Activated CD8-positive, alpha-beta memory T cell treated with anti-CD3 and anti-CD28 coated beads, Interleukin-2, amount 10 ng/mL, durations not matched to agents 7 days and 5 days (primary cell): Measurements from ENCODE around the gene TUBGCP6. TPM values are rescaled to one million over a fixed set of nuclear protein-coding genes. Genes with fewer than 3 reads are reported as not detected.
A peak's percentile ranks its signal among the peaks of the same experiment; 100 is the strongest.
"Not testable (repeated sequence)": the region's sequence is repeated elsewhere in the genome, so short reads cannot be mapped to it uniquely, and the experiment has no call there.

Experiments
- ATAC-seq: fragments of 150-1000 bp; cut with Tn5 transposase; one replicate; pipeline ENCODE4 v1.10.0; 2021; ENCODE audit warnings: moderate library complexity
- CTCF ChIA-PET: fragments of 350-600 bp; sonication (Branson Sonifier 250); formaldehyde crosslinking; loops from one replicate; lab custom pipeline; 2021; ENCODE audit warnings: antibody characterized with exemption; lab: Charles Lee
- DNase-seq: peaks from one replicate; pipeline ENCODE4 v3.0.0-alpha.2; 2020
- H3K27ac Mint-ChIP-seq: one replicate; pipeline ENCODE4 v1.8.0; 2021; ENCODE audit warnings: mild to moderate bottlenecking, mixed read lengths
- H3K27me3 Mint-ChIP-seq: one replicate; pipeline ENCODE4 v1.8.0; 2021; ENCODE audit warnings: mixed read lengths
- H3K36me3 Mint-ChIP-seq: one replicate; pipeline ENCODE4 v1.8.0; 2021; ENCODE audit warnings: mild to moderate bottlenecking, mixed read lengths
- H3K4me1 Mint-ChIP-seq: one replicate; pipeline ENCODE4 v1.8.0; 2021; ENCODE audit warnings: mixed read lengths
- H3K4me3 Mint-ChIP-seq: one replicate; pipeline ENCODE4 v1.8.0; 2021; ENCODE audit warnings: mild to moderate bottlenecking, moderate library complexity, mixed read lengths
- H3K9me3 Mint-ChIP-seq: one replicate; pipeline ENCODE4 v1.8.0; 2022; ENCODE audit warnings: low read depth, mixed read lengths
- total RNA-seq, 2 experiments: library from RNA; stranded (reverse); gene quantifications; one replicate each; pipeline ENCODE4 v1.2.3, GENCODE V29; 2021

The TUBGCP6 gene
- total RNA-seq, 2 experiments from 2014 or later, result 60.9 to 72.0 TPM

DNA sequence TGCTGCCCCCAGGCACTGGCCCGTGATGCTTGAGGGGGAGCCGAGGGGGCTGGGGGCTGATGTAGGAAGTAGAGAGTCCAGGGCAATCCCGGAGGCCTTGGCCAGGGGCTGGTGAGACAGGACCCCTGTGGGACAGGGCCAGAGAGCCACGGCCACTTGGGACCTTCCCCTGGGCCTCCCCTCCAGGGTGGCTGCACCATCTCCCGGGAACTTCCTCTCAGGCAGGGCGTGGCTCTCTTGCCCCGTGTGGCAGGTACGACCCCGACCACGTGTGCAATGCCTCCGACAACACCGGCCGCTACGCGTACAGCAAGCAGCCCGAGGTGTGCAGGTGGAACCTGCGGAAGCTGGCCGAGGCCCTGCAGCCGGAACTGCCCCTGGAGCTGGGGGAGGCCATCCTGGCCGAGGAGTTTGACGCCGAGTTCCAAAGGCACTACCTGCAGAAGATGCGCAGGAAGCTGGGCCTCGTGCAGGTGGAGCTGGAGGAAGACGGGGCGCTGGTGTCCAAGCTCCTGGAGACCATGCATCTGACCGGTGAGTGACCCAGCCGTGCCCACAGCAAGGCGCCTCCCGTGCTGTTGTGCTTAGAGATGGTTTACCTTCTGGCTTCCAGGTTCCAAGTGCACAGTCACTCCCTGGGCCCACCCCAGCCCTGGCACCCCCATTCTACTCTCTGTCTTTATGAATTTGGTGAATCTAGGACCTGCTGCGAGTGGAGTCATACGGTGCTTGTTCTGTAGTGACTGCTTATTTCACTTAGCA lies 34.3 kb downstream of the TUBGCP6 start:
- H3K27me3 Mint-ChIP-seq, result no peaks in the 10 kb centered on the region
- no peak overlapping the region for H3K4me3 Mint-ChIP-seq
- ATAC-seq (no peak), DNase-seq (no peak)
- no peaks in the 10 kb centered on the region for H3K9me3 Mint-ChIP-seq
- CTCF ChIA-PET, result interaction anchor here (0.7 to 5.0 kb wide), 6 partner anchors 9 to 61 kb away, joined by 3 to 41 read pairs (median 4); partner anchors contain the start of gene SELENOO
- no peak overlapping the region for H3K27ac Mint-ChIP-seq
- H3K4me1 Mint-ChIP-seq, result peaks cover 10% of the 10 kb centered on the region
- peaks cover 22% of the 10 kb centered on the region for H3K36me3 Mint-ChIP-seq

DNA sequence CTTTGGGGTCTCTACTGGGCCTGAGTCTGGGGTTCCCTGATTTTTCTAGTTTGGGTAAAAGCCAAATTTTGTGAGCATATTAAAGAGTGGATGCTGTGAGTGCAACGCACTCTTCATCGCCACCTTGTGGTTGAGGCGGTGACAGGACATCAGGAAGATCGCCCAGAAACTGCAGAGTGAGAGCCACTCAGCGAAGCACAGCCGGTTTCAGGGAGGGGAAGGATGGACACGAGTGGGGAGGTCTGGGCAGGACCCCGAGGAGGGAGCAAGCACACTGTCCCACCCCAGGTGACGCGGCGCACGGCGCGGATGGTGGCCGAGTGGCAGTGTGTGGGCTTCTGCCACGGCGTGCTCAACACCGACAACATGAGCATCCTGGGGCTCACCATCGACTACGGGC lies 34.9 kb downstream of the TUBGCP6 start:
- H3K4me3 Mint-ChIP-seq, result no peak overlapping the region
- CTCF ChIA-PET, result interaction anchor here (1.3 to 5.6 kb wide), 3 partner anchors 9 to 60 kb away, joined by 3 to 45 read pairs (median 41); partner anchors contain the start of gene SELENOO
- no peaks in the 10 kb centered on the region for H3K9me3 Mint-ChIP-seq
- no peaks in the 10 kb centered on the region for H3K27me3 Mint-ChIP-seq
- H3K36me3 Mint-ChIP-seq, result peaks cover 22% of the 10 kb centered on the region
- peaks cover 13% of the 10 kb centered on the region for H3K4me1 Mint-ChIP-seq
- DNase-seq (peak; percentile 81), ATAC-seq (peak; percentile 77)
- peak overlapping the region; percentile 71 for H3K27ac Mint-ChIP-seq

DNA sequence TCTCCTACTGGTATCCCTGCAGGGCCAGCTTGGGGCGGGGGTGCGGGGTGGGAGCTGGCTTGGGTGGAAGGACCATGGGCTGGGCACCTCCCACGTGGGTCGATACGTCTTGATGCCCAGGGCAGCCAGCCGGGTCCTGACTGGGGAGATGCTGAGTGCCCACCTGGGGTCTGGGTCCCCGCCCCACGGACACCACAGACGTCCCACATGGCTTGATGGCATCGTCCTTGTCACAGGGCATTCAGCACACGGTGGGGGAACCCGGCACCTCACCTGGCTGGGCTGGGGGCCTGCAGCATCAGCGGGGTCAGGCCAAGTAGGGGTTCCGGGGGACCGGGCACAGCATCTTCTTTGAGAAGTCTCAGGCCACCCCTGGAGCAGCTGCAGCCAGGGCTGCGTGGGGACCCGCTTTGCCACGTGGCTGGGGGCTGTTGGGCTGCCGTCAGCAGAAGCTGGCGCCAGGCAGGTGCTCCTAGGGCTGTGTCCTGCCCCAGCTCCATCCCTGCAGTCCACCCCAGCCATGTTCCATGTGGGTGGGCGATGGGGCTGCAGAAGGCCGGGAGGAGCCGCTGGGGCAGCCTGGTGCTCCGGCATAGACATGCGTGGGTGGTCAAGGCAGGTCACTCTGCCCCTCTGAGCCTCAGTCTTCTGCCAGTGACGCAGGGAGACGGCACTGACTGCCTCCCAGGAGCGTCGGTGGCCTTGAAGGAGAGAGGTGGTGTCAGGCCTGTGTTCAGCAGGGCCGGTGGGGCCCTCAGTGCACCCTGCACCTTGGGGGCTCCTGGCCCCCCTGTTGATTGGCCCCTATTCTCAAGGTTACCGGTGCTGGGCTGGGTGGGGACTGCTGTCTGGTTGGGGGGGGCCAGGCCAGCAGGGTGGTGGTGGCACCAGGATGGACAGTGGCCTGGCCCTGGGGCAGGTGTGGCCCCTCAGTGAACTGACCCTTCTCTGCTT lies 35.6 kb downstream of the TUBGCP6 start:
- CTCF ChIA-PET, result interaction anchor here (0.9 to 5.6 kb wide), 6 partner anchors 18 to 60 kb away, joined by 3 to 45 read pairs (median 3); no protein-coding TSS in a partner anchor
- Mint-ChIP-seq H3K27ac (peak overlapping the region; percentile 71), H3K27me3 (no peaks in the 10 kb centered on the region), H3K4me1 (peaks cover 18% of the 10 kb centered on the region), H3K36me3 (peaks cover 21% of the 10 kb centered on the region), H3K9me3 (no peaks in the 10 kb centered on the region), H3K4me3 (no peak overlapping the region)
- peak; percentile 40 for ATAC-seq
- DNase-seq, result no peak

DNA sequence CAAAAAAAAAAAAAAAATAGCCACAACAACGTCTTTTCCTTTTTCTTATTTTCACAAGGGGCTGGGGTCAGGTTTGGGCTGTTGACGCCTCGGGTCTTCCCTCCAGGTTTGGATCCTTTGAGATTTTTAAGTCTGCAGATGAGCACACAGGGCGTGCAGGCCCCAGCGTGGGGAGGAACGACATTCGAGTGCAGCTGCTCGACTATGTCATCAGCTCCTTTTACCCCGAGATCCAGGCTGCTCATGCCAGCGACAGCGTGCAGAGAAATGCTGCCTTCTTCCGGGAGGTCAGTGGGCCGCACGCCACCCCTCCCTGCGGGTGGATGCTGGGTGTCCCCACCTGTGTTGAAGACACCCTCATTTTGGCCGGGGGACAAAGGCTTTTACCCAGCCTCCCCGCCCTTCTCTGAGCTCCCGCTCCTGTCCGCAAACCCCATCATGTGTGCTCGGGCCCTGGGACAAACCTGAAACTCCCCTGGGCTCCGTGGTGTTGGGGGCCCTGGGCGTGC lies 36.3 kb downstream of the TUBGCP6 start:
- no peak overlapping the region for H3K27ac Mint-ChIP-seq
- ATAC-seq (no peak), DNase-seq (no peak)
- H3K4me3 Mint-ChIP-seq, result no peak overlapping the region
- peaks cover 23% of the 10 kb centered on the region for H3K36me3 Mint-ChIP-seq
- H3K9me3 Mint-ChIP-seq, result no peaks in the 10 kb centered on the region
- H3K27me3 Mint-ChIP-seq, result no peaks in the 10 kb centered on the region
- peaks cover 19% of the 10 kb centered on the region for H3K4me1 Mint-ChIP-seq
- CTCF ChIA-PET, result interaction anchor here (0.9 to 5.6 kb wide), 6 partner anchors 17 to 59 kb away, joined by 3 to 45 read pairs (median 3); no protein-coding TSS in a partner anchor

DNA sequence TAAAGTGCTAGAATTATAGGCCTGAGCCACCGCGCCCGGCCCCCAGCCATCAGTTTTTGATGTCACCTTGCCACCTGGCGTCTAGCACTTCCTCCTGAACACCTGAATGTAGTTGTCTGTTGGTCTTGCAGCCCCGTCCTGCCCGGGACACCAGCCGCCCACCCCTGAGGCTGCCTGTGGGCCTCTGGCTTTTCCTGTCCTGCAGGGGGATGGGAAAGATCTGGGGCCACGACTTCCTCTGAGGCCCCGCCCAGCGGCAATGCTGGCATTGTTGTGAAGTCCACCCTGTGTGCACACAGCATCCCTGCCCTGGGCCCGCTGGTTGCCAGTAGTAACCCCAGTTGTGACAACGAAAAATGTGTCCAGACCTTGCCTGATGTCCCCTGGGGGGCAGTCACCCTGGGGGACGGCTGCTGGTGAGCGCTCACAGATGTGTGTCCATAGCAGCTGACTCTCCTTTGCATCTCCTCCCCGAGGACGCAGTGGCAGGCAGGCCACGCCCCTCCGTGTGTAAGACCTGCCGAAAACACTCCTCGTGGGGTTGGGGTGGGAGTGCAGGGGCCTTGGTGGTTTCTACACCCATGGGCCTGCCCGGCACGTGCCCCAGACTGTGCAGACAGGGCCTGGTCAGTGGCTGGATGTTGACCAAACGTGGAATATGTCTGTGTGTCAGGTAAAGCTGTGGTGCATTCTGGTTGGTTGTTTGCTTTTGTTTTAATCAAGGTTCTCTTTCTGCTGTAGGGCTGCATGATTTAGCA lies 37.3 kb downstream of the TUBGCP6 start:
- ATAC-seq (no peak), DNase-seq (no peak)
- no peaks in the 10 kb centered on the region for H3K9me3 Mint-ChIP-seq
- peak overlapping the region; percentile 15 for H3K27ac Mint-ChIP-seq
- peaks cover 25% of the 10 kb centered on the region for H3K4me1 Mint-ChIP-seq
- no peak overlapping the region for H3K4me3 Mint-ChIP-seq
- CTCF ChIA-PET, result interaction anchor here (1.2 to 5.6 kb wide), 4 partner anchors 17 to 58 kb away, joined by 3 to 45 read pairs (median 7); no protein-coding TSS in a partner anchor
- no peaks in the 10 kb centered on the region for H3K27me3 Mint-ChIP-seq
- peaks cover 22% of the 10 kb centered on the region for H3K36me3 Mint-ChIP-seq

DNA sequence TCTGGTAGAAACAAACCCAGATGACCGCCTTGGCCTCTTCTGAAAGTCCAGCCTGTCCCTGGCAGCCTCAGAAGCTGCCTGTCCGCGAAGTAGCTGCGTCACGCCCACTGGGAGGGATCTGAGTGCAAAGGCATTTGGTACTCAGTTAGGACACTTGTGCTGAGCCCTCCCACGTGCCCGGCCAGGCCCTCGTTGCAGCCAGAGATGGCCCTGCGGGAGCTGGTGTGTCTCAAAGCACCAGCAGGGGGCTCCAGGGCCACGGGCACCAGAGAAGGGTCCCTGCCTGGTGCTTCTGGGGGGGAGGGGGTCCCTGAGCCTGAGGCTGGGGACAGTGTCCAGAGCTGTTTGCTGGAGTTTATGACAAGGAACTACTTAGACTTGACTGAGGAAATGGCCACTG lies 38.2 kb downstream of the TUBGCP6 start:
- no peaks in the 10 kb centered on the region for H3K9me3 Mint-ChIP-seq
- H3K27ac Mint-ChIP-seq, result no peak overlapping the region
- no peak overlapping the region for H3K4me3 Mint-ChIP-seq
- peaks cover 19% of the 10 kb centered on the region for H3K36me3 Mint-ChIP-seq
- DNase-seq, result no peak
- CTCF ChIA-PET, result interaction anchor here (2.0 to 5.6 kb wide), 2 partner anchors 36 to 57 kb away, joined by 4 to 45 read pairs; no protein-coding TSS in a partner anchor
- H3K4me1 Mint-ChIP-seq, result peaks cover 32% of the 10 kb centered on the region
- H3K27me3 Mint-ChIP-seq, result no peaks in the 10 kb centered on the region
- no peak for ATAC-seq

DNA sequence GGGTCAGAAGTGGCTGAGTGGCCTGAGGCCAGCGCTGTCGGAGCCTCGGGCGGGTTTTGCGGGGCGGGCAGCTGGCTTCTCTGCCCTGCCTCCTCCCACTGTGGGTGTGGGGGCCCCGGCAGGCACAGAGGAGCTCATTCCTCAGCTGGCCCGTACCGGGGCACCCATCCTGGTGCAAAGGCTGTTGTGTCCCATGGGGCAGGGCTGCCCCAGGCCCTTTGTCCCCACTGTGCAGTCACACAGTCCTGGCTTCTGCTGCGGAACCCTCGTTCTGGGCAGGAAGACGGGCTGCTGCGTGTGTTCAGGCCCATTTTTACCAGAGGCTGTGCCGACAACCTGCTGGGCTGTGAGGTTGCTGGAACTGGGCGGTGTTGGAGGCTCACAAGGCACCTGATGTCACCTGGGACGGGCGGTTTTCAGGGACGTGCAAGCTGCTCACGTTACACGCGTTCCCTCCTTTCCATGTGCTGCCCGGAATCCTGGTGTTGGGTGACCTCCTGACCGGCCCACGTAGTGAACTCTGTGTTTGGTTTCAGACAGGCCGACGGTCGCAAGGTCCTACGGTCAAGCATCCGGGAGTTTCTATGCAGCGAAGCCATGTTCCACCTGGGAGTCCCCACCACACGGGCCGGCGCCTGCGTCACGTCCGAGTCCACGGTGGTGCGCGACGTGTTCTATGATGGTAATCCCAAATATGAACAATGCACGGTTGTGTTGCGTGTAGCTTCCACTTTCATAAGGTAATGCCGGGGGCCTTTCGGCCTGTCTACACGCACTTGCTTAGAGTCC lies 38.8 kb downstream of the TUBGCP6 start:
- H3K27me3 Mint-ChIP-seq, result no peaks in the 10 kb centered on the region
- no peak overlapping the region for H3K27ac Mint-ChIP-seq
- ATAC-seq (no peak), DNase-seq (no peak)
- no peaks in the 10 kb centered on the region for H3K9me3 Mint-ChIP-seq
- peaks cover 32% of the 10 kb centered on the region for H3K4me1 Mint-ChIP-seq
- peaks cover 19% of the 10 kb centered on the region for H3K36me3 Mint-ChIP-seq
- CTCF ChIA-PET, result interaction anchor here (2.0 to 5.6 kb wide), 2 partner anchors 36 to 56 kb away, joined by 4 to 45 read pairs; no protein-coding TSS in a partner anchor
- no peak overlapping the region for H3K4me3 Mint-ChIP-seq

DNA sequence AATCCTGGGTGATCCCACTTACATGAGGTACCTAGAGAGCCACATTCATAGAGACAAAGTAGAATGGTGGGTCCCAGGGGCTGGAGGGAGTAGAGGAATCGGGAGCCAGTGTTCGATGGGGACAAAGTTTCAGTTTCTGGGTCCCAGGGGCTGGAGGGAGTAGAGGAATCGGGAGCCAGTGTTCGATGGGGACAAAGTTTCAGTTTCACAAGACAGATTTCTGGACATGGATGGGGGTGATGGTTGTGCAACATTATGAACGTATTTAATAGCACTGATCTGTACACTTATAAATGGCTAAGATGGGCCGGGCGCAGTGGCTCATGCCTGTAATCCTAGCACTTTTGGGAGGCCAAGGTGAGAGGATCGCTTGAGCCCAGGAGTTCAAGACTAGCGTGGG lies 39.8 kb downstream of the TUBGCP6 start:
- CTCF ChIA-PET, result interaction anchor here (5.6 kb wide), 1 partner anchor 55 kb away, joined by 45 read pairs; no protein-coding TSS in a partner anchor
- H3K4me3 Mint-ChIP-seq, ATAC-seq, DNase-seq, H3K9me3 Mint-ChIP-seq, H3K27me3 Mint-ChIP-seq: not testable (repeated sequence)
- peaks cover 32% of the 10 kb centered on the region for H3K4me1 Mint-ChIP-seq
- H3K27ac Mint-ChIP-seq, result peak overlapping the region; percentile 20
- H3K36me3 Mint-ChIP-seq, result peaks cover 19% of the 10 kb centered on the region

DNA sequence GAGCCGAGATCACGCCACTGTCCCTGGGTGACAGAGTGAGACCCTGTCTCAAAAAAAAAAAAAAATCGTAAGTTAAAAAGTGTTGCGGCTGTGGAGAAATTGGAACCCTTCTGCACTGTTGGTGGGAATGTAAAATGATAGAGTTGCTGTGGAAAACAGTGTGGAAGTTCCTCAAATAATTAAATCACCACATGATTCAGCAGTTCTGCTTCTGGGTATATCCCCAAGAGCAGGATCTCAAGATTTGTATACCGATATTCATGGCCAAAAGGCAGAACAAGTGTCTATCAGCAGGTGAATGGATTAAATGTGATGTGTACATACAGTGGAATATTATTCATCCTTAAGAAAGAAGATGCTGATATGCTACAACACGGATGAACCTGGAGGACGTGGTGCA lies 40.3 kb downstream of the TUBGCP6 start:
- no peak for ATAC-seq
- Mint-ChIP-seq H3K4me3 (no peak overlapping the region), H3K27me3 (no peaks in the 10 kb centered on the region), H3K4me1 (peaks cover 32% of the 10 kb centered on the region), H3K9me3 (no peaks in the 10 kb centered on the region), H3K36me3 (peaks cover 16% of the 10 kb centered on the region), H3K27ac (peak overlapping the region; percentile 20)
- CTCF ChIA-PET, result interaction anchor here (1.0 to 5.6 kb wide), 2 partner anchors 14 to 55 kb away, joined by 4 to 45 read pairs; no protein-coding TSS in a partner anchor
- DNase-seq, result no peak

DNA sequence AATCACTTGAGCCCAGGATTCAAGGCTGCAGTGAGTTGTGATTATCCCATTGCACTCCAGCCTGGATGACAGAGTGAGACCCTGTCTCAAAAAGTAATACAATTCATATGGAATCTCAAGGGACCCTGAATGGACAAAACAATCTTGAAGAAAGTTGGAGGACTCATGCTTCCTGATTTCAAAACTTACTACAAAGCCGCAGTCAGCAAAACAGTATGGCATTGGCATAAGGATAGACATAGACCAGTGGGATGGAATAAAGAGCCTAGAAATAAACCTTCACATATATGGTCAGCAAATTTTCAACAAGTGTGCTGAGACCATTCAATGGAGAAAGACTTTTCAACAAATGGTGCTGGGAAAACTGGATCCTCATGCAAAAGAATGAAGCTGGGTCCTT lies 41.5 kb downstream of the TUBGCP6 start:
- DNase-seq, result no peak
- no peak for ATAC-seq
- Mint-ChIP-seq H3K9me3 (no peaks in the 10 kb centered on the region), H3K27ac (no peak overlapping the region), H3K36me3 (peaks cover 18% of the 10 kb centered on the region), H3K4me1 (peaks cover 32% of the 10 kb centered on the region), H3K4me3 (no peak overlapping the region), H3K27me3 (no peaks in the 10 kb centered on the region)
- CTCF ChIA-PET, result interaction anchor here (1.0 kb wide), 1 partner anchor 12 kb away, joined by 4 read pairs; no protein-coding TSS in a partner anchor

DNA sequence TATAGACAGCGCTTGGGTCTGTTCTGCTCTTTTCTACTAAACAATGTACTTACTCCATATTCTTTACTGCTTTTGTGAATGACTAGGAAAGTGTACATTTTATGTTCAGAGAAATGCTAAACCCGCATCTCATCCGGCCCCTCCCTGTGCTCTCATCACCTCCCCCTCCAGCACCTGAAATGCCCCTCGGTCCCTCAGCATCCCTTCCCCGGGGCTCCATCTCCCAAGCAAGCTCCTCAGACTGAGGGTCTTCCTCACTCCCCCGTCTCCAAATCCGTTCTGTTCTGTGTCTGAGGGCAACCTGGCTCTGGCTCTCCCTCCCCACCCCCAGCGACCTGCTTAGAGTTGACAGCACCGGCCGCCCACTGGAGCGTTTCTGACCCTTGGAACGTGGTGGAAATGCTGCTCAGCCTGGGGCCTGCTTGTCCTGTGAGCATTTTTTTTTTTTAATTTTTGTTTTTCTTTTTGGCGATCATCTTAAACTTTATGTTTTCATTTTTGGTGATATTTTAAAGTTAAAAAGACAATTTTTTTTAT lies 42.6 kb downstream of the TUBGCP6 start:
- DNase-seq (no peak), ATAC-seq (no peak)
- H3K36me3 Mint-ChIP-seq, result peaks cover 18% of the 10 kb centered on the region
- H3K27ac Mint-ChIP-seq, result peak overlapping the region; percentile 55
- CTCF ChIA-PET, result interaction anchor here (1.0 to 2.0 kb wide), 3 partner anchors 12 to 117 kb away, joined by 3 to 15 read pairs (median 6); partner anchors contain the start of gene MLC1
- peak overlapping the region; percentile 80 for H3K4me3 Mint-ChIP-seq
- peaks cover 28% of the 10 kb centered on the region for H3K4me1 Mint-ChIP-seq
- no peaks in the 10 kb centered on the region for H3K27me3 Mint-ChIP-seq
- H3K9me3 Mint-ChIP-seq, result no peaks in the 10 kb centered on the region
